ENCODE results near the gene PSME4.
"Not testable (repeated sequence)": the region's sequence is repeated elsewhere in the genome, so short reads cannot be mapped to it uniquely, and the experiment has no call there.

The PSME4 gene

DNA sequence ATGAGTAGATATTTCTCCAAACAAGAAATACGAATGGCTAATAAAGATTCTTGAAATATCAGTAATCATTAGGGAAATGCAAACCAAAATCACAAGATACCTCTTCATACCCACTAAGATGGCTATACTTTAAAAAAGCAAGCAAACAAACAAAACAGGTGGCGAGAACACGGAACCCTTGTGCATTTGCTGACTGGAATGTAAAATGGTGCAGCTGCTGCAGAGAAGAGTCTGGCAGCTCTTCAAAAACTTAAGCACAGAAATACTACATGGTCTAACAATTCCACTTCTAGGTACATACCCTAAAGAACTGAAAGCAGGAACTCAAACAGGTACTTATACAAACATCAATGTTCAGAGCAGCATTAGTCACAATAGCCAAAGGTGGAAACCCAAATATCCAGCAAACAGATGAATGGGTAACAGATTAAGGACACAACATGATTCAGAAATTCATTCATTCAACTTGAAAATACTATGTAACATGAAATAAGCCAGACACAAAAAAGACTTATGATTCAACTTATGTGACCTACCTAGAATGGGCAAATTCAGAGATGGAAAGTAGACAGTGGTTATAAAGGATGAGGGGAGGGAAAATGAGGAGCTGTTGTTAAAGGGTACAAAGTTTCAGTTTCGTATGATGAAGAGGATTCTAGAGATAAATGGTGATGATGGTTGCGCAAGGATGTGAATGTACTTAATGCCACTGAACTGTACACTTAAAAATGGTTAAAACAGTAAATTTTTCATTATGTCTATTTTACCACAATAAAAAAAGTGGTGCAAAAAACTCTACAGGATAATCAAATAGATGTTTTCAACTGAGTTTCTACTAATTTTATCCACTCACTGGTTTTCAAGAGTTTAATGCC lies 84.2 kb downstream of the PSME4 start:
- no peak for DNase-seq

DNA sequence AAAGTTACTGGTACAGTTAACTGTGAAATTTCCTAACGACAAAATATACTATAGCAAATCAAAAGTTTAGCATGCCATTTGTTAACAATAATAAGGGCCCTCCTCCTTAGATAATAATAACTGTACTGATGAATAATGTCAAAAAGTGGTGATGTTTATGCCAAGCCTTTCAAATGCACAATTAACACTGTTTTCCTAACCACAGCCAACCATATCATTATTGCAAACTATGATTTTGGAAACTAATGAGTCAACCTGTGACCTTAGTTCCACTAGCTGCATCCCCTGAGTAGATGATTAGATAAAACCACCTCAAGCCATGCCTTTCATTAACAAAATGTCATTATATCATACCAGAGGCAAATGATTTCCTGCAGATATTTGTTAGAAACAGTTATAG lies 85.9 kb downstream of the PSME4 start:
- no peak for DNase-seq

DNA sequence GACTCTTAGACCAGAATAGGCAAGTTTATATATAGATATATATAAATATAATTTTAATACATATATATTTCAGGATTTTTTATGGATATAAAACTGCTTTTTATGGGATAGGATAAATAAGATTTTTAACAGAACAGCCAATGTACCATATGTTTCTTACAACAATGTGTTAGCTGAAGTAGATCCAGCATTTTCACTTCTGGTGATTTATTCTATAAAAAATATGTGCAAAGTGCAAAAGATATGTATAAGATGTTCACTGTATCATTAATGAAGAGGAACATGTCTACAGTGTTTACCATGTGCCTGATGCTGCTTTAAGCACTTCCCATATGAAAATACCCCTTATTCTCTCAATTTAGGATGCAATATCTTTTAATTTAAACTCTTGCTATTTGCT lies 88.8 kb downstream of the PSME4 start:
- DNase-seq, result no peak

DNA sequence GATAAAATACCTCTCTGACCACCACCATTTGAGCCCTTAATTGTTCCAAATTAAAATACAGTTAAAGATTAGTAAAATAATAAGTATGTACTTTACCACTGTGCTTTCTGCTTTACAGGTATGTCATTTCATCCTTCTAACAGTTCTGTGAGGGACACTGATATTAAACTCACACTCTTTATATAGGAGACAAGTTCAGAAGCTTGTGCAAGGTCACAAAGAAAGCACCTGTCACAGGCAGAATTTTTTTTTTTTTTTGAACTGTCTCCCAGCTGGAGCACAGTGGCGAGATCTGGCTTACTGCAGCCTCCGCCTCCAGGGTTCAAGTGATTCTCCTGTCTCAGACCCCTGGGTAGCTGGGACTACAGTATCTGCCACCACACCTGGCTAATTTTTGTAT lies 89.4 kb downstream of the PSME4 start:
- no peak for DNase-seq

DNA sequence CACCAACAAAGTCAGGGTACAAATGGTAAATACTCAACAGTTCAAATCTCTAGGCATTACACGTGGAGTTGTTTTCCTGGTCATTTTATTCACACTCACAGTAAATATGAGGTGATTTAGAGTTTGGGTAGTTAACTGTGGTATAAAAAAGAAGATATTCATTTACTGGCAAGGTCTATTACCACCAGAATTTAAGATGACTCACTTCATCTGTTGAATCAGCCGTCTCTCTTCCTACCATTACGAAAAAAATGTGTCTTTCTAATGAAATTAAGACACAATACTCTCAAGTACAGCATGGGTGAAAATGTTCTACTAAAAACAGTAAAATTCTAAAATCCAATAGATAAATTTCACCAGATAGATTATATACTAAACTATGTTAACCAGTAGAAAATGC lies 90.0 kb downstream of the PSME4 start:
- peak; percentile 16 for DNase-seq

DNA sequence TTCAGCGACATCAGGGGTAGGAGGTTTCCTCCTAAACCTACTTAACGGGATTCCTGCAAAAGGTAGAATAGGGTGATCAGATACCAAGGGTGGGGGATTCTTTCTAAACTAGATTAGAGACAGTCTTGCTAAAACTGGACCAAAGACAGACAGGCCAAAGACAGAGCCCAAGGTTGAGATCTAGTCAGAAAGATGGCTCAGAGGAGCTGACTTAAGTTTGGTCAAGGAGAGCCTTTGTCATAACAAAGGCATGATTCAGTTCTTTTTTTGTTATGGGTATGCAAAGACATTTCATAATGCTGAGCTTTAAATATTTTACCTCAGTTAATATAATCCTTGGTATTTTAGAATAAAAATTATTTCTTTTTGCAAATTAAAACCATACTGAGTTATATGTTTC lies 93.2 kb downstream of the PSME4 start:
- DNase-seq, result no peak

DNA sequence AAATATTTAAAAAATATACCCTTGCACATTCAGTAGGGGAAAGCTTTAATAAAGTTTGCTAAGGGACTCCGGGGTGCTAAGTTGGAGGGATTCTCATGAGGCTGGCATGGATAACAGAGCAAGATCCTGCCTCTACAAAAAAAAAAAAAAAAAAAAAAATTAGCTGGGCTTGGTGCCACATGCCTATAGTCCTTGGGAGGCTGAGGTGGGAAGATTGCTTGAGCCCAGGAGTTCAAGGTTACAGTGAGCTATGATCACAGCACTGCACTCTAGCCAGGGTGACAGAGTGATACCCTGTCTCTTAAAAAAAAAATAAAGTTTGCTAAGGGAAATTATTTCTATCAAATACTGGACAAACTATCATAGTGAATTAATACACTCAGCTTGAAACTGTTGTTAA lies 93.7 kb downstream of the PSME4 start:
- no peak for DNase-seq

DNA sequence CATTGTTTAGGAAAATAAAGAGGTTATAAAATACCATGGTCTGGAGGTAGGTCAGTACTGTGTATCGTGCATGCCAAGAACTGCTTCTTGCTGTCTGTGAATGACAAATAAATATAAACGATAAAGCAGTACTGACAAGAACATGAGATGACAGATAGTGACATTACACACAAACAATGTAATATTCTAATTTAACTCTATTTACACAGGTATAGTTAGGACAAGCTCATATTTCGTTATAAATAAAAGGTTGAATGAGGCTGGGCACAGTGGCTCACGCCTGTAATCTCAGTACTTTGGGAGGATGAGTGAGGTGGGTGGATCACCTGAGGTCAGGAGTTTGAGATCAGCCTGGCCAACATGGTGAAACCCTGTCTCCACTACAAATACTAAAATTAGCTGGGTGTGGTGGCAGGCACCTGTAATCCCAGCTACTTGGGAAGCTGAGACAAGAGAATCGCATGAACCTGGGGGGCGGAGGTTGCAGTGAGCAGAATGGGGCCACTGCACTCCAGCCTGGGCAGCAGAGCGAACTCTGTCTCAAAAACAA lies 96.3 kb downstream of the PSME4 start:
- no peak for DNase-seq

DNA sequence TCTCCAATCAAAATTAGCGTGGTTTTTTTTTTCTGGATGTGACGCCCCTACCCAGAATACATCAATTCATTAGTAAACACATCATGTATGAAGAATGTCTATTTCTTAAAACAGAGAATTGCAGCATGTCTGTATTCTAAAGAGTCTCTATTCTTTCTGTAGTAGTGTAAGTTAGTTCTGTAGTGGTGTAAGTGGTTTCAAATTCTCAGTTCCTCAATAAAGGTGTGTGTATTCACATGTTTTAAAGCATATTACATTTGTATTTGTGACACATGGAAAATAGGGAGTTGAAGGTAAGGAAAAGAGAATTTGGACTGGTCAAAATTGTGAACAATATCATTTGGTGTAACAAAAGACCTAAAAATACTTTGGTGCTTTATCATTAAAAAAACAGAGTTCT lies 103.0 kb downstream of the PSME4 start:
- DNase-seq, result no peak

DNA sequence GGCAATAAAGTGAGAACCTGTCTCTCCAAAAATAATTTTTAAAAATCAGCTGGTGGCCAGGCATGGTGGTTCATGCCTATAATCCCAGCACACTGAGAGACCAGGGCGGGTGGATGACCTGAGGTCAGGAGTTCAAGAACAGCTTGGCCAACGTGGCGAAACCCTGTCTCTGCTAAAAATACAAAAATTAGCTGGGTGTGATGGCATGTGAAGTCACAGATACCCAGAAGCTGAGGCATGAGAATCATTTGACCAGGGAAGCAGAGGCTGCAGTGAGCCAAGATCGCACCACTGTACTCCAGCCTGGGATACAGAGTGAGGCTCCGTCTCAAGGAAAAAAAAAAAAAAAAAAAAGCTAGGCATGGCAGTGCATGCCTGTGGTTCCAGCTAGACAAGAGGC lies 103.6 kb downstream of the PSME4 start:
- no peak for DNase-seq

DNA sequence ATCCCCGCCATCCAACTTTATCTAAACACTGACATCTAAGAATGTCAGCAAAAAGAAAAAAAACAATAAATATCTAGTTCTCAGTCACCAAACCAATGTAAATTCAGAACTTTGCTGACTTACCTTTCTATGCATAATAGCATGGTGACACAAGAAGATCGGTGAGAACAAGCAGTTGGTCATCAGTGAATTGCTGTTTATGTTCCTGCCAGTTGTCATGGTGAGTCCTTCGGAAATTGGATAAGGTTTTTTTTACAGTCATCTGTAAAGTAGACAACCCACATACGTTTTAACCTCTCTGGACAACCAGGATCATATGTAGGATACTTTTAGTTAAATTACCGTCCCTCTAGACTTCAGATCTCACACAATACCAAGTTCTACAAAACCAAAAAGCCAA lies 104.8 kb downstream of the PSME4 start:
- DNase-seq, result no peak

DNA sequence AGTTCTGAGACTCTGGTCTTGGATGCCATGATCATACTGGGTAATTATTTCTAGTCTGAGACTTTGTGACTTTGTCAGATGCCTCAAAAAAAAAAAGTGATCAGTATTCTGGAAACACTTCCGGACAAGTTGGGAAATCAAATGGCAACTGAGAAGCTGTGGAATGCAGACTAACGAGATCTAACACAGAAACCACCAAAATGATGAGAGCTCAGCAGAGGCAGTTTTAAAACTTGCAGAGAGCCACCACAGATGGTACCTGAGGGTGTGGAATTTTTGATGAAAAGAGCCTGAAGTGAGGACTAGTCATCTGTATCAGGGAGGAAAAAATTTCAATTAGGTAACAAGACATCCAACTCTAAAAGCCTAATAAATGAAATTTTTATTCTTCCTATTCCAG lies 105.5 kb downstream of the PSME4 start:
- DNase-seq, result no peak

DNA sequence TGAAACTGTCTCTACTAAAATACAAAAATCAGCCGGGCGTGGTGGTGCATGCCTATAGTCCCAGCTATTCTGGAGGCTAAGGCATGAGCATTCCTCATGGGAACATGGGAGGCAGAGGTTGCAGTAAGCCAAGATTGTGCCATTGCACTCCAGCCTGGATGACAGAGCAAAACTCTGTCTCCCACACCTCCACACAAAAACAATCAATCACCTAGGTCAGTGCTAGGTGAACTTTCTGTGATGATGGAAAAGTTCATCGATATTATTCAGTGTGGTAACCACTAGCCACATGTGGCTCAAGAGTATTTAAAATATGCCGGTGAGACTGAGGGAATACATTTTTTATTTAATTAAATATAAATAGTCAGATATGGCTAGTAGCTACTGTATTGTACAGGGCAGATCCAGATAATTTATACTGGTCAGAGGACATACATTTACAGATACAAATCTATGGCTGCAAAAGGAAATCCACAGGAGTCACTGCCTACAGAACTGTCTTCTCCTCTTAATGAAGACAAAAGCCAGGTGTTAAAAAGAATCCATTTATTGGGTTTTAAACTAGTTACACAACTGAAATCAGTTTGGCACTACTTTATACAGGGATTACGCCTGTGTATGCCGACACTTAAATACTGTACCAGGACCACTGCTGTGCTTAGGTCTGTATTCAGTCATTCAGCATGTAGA lies 107.1 kb downstream of the PSME4 start:
- no peak for DNase-seq

DNA sequence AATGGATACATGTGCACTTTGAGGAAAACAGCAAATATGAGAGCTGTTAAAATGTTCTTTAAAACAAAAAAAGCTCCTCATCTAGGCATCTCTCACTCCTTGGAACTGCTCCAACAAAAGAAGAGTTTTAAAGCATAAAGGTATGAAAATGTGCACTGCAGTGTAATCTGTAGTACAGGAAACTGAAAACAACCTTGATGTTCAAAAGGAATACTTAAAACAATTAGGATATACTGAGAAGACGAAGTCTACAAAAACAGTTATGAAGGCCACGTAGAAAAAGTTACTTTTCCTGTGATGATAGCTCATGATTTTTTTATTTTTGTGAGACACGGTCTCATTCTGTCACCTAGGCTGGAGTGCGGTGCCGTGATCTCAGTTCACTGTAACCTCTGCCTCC lies 109.0 kb downstream of the PSME4 start:
- DNase-seq, result no peak

DNA sequence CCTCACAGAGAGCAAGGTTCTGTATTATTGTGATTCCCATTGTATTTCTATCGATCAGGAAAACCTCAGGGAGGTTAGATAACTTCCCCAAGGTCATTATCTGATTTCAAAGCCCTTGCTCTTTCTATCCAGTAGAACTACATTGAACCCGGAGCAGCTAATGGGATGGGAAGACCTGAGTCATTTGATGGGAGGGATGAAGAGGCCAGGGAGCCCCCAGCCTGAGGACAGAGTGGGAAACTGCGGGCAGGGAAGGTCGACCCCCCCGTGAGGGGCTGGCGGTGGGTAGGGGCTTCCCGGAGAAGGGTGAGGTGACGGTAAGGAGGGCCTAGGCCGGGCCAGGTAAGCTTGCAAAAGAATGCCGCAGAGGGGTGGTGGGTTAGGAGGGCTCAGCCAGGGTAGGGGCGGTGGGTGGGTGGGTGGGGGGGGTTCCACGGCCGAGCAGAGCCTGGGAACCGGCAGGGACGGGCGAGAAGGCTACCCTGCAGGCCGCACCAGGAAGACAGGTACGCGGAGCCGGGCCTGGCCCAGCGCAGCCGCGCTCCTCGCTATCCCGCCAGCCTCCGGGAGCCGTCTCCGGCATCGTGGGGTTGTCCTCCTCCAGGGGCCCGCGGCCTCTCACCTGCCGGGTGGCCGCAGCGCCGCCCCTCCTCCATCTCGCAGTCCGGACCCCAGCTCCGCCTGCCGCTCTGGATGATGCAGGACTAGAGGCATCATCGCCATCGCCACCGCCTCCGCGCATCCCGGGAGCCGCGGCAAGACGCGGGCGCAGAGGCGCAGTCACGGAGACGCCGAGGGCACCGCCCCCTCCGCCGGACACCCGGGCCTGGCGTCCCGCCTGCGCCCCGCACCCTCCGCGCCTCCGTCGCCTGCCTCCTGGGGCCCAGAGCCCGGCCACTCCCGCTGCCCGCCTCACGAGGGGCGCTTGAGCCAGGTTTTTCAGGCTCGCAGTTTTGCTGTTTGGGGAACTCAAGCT lies 111.3 kb downstream of the PSME4 start, which contains the start of gene GPR75:
Gene GPR75 (minus strand): TSS at position 762 of the 976 bp plus-strand sequence. CDS start 5,211 bp downstream, outside the sequence.
- no peak for DNase-seq

DNA sequence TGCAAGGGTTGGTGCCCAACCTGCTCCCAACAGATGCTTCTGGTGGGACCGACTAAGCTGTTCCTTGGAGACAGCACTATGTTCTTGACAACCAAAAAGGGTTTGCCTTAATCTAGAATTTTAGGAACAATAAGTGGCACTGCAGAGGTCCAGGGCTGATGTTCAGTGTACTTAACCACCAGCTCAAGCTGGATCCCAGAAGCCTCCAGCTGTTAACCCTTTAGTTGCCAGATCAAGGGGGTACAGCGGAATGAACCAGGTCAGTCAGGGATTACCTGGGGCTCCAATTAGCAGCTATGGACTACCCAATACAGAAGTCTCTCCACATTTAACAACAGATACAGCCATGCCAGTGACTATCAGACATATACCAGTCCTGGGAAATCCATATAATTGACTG lies 114.5 kb downstream of the PSME4 start:
- no peak for DNase-seq

DNA sequence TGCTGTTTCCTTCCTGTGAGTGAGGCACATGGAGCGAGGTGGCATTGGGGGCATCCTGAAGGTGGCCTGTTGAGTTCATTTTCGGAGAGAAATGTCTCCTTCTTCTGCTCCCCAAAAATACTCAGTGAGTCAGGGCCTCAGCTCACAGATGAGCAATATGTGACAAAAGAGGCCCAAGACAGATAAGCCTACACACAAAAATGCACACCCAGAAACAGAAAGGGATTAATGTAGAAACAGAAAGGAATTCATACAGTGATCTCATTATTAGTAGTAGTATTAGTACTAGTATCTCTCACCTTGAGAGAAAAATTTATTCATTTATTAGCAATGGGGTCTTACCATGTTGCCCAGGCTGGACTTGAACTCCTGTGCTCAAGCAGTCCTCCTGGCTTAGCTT lies 116.1 kb downstream of the PSME4 start:
- DNase-seq, result no peak

DNA sequence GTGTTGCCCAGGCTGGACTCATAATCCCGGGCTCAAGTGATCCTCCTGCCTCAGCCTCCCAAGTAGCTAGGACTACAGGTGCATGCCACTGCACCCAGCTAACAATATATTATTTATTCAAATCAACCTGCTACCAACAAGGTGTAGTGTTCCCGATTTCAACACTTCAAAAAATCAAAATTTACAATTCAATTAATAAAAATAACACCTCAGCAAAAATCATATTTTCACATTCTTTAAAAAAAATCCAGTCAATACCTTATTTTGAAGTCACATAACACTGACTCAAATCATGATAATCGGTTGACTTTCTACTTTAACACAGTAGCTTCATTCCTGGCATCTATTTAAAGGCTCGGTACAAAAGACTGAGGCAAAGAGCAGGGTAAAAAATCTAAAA lies 118.3 kb downstream of the PSME4 start:
- no peak for DNase-seq

DNA sequence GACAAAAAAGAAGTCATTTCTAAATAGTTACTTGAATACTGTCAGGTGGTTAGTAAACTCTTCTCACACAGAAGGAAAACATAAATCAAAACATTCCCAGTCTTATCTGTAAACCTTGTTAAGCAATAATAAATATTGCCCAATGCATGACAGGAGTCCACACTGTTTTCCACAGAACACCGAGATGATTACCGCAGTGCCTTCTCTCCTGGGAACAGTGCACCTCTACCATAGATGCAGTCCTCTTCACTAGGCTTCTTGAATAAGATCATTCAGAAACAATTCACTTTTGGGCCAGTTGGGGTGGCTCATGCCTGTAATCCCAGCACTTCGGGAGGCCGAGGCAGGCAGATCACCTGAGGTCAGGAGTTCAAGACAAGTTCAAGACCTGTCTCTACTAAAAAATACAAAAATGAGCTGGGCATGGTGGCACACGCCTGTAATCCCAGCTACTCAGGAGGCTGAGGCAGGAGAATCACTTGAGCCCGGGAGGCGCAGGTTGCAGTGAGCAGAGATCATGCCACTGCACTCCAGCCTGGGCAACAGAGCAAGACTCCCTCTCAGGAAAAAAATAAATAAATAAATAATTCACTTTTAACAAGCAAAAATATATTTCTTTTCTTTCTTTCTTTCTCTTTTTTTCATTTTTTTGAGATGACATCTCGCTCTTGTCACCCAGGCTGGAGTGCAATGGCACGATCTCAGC lies 119.6 kb downstream of the PSME4 start:
- not testable (repeated sequence) for DNase-seq

DNA sequence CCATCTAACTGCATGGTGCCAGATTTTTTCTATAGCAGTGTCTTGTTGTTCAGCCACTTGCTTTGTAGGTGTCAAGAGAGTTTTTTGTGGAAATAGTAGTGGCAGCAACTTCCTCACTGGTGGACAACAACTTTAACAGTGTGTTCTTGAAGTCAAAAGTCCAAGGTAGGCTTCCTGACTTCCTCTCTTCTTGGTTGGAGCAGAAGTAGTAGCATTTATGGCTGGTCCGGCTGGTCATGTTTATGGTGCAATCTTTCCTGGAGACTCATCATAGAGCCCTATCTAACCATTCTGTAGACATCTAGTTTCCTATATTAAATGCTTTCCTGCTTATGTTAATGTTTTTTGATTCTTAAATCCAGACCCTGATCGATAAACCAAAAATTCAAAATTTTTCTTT lies 122.7 kb downstream of the PSME4 start:
- DNase-seq, result no peak

DNA sequence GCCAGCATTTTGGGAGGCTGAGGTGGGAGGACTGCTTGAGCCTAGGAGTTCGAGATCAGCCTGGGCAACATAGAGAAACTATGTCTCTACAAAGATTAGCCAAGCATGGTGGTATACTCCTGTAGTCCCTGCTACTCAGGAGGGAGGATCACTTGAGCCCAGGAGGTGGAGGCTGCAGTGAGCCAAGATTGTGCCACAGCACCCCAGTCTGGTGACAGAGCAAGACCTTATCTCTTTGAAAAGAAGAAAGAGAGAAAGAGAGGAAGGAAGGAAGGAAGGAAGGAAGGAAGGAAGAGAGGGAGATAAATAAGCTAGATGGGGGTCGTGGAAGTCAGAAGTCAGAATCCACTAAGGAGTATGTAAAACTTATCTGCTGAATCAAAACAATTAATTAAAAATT lies 127.2 kb downstream of the PSME4 start:
- no peak for DNase-seq

DNA sequence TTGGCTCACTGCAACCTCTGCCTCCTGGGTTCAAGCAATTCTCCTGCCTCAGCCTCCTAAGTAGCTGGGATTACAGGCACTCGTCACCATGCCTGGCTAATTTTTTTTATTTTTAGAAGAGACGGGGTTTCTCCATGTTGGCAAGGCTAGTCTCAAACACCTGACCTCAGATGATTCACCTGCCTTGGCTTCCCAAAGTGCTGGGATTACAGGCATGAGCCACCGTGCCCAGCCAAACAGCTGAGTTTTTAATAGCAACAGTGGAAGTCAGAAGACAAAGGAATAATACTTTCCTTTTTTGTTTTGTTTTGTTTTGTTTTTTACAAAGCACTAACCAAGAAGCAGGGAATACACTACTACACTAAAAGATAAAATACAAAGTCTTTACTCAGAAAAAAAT lies 127.9 kb downstream of the PSME4 start:
- no peak for DNase-seq

Measured in kidney glomerular epithelial cell (primary cell).